Measurements from ENCODE around the gene CDON. TPM values are rescaled to one million over a fixed set of nuclear protein-coding genes. Genes with fewer than 3 reads are reported as not detected.

The CDON gene
- polyA plus RNA-seq, 10 donors: 25.7 to 60.2 (median 30.5) TPM

- DNase-seq: peak in 2 of 3 donors; percentile 48 to 79
Measured at GRCh38 chr11:125956391-125957134, 106.1 kb downstream of the CDON start.

DNA sequence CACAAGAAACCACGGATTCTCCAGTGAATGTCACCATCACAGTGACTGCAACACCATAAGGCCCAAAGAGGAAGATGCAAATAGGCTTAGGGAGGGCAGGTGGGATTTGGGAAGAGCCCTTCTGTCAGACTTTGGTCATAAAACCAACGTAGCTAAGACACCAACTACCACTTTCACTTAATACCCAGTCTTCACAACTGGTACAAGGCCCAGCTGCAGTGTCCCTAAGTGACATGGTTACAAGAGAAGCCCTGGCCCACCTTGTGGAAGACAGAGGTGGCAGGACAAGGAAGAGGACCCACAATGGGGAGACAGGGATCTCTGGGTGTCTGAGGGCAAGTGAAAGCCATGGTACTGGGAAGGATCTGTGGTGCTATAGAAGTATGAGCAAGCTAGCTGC is 106.8 kb downstream of the CDON start:
- DNase-seq: no peak

DNA sequence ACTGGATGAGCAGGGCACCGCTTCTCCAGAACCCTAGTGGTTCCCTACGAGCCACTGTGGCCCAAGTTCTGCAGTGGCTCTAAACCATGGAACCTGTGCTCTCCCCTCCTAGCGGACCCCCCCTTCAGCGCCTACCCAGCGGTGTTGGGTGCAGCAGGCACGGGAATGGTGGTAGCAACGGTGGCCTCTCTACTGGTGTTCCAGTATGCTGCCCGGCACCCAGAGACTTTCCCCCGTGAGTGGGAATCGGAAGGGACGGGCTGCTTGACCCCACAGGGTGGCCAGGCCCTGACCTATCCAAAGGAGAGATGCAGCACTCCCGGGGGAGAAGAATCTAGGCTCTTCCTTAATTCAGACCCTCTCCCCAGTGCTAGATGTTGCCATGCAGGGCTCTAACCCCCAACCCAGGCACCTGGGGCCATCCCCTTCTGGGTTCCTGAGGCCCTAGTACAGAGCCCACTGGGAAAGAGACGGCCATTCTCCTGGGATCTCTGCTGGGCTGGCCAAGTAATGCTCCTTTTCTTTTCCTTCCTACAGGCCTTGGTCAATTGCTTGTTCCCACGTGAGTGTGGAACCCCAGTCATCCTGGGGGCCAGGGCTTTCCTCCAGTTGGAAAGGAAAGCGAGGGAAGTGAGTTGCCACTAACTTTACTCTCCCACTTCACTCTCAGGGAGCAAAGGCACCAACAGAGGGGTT is 107.6 kb downstream of the CDON start:
- no peak for DNase-seq

GRCh38 chr11:125954123-125954944 is 108.3 kb downstream of the CDON start:
- DNase-seq: no peak

GRCh38 chr11:125953401-125953935 is 109.2 kb downstream of the CDON start:
- DNase-seq: no peak

- DNase-seq: peak in 1 of 3 donors; percentile 73
Measured at GRCh38 chr11:125952973-125953372, 109.7 kb downstream of the CDON start.

- no peak for DNase-seq
Measured at GRCh38 chr11:125952559-125952958, 110.1 kb downstream of the CDON start.

DNA sequence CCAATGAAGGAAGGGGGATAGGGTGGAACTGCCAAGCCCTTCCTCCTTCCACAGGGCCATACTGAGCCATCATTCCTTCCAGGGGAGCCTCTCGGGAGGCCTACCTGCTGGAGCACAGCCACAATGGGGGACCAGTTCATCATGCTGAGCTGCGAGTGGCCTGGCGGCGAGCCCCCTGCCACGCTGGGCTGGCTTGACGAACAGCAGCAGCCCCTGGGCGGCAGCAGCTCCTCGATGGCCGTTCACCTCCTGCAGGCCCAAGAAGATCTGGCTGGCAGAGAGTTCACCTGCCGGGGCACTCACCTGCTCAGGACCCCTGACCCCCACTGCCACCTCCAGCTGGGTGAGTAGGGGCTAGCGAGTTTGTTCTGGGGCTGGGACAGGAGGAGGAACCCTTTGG is 110.9 kb downstream of the CDON start:
- DNase-seq: no peak

GRCh38 chr11:125950696-125951651 is 111.7 kb downstream of the CDON start:
- DNase-seq: peak; percentile 63 to 92 (median 80)

GRCh38 chr11:125950178-125950490 is 112.5 kb downstream of the CDON start:
- DNase-seq: no peak

DNA sequence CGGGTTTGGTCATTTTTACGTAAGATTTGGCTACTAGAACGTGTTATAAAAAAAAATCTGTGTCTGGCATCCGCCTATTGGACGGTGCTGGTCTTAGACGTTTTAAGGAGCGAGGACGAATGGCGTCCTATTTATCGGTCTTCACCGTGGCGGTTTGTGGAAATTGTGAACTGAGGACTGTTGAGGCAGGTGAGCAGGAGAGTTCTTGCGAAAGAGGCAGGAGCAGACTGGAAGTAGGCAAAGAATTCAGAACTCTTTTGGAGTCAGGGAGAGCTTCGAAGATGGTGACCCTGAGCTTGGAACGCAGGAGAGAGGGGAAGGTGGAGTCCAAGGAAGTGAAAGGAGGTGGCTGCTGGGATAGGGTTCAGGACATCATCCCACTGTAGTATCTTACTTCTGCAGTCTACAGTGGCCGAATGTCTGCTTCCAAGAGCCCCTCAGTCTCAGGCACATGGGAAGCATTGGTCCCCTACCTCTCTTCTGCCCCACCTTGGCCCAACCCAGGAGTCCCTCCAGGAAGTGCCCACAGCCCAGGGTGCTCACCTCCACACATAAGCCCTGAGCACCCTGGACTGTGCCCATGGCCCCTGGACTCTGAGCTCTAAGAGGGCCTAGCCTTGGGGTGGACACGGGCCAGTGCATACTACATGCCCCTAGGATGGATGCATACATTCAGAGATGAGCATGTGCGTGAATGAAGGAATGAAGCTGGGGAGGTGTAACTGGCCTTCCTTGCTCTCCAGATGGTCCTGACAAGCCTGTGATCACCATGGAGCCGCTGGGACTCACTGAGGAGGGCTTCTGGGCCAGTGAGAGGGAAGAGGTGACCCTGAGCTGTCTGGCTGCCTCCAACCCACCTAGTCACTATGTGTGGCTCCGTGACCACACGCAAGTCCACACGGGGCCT is 113.1 kb downstream of the CDON start:
- DNase-seq: no peak

DNA sequence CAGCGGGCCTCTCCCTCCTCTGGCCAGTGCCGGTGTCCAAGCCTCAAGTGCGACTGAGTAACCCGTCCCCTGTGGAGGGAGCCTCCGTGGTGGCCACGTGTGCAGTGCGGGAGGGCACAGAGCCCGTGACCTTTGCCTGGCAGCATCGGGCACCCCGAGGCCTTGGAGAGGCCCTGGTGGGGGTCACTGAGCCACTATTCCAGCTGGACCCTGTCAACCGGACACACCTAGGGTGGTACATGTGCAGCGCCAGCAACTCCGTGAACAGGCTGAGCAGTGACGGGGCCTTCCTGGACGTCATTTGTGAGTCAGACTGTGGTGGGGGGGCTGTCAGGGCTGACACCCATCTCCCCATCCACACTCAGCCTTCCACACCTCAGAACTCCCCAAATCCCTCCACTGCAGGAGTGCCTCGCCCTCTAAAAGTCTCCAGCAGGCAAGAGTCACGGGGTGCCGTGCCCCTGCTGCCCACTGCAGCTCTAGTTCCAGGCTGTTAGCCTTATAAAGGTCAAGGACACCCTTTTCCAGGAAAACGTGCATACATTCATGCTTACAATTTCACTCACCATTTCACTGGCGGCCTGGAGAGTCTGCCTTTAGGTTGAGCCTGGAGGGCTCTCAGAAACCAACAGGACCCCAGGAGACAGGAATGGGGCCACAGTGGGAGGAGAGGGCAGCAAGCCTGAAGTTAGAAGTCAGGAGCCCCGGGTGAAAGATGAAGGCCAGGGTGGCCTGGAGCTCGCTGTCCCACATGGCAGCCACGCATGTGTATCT is 114.2 kb downstream of the CDON start:
- DNase-seq: no peak

DNA sequence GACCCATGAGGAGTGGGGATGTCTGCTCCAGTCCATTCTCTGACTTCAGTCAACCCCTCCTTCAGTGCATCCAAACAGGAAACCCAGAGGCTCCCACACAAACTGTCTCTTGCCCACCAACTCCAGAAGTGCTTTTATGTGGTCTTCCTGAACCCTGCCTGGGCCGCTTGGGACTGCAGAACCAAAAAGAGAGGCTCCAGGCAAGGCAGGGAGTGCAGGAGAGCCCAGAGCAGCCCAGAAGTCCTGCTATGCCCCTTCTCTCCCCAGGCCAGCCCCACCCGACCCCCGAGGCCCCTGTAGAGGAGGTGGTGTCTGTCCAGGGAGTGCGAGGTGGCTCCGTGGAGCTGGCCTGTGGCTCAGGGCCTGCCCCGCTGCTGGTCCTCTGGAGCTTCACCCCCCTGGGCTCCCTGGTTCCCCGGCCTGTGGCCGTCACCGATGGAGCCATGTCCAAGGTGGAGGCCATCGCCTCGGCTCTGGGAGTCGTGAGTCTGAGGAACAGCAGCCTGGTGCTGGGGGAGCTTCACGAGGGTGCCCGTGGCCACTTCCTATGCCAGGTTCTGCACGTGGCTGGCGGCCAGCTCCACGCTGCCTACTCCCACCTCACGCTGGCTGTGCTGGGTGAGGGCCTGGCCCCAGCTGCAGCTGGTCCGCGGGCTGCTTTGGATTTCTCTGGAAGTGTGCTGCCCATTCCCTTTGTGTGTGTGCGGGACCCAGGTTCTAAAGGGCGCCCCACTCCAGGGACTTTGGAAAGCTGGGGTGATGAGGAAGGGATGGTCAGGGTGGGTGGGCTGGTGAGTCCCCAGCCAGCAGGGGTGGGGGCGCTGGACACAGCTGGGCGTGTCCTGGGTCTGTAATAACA is 115.0 kb downstream of the CDON start:
- no peak for DNase-seq

- DNase-seq: no peak
Measured at GRCh38 chr11:125946712-125947418, 115.8 kb downstream of the CDON start.

GRCh38 chr11:125945797-125946520 is 116.7 kb downstream of the CDON start, which contains the start of gene VSIG10L2:
Gene VSIG10L2, plus strand, starts transcription at chr11:125946044. Its CDS starts 12 bp downstream, at chr11:125946056.
- DNase-seq: no peak

- no peak for DNase-seq
Measured at GRCh38 chr11:125945011-125945796, 117.5 kb downstream of the CDON start.
